ENCODE data around the gene JDP2.

Gene JDP2

DNA sequence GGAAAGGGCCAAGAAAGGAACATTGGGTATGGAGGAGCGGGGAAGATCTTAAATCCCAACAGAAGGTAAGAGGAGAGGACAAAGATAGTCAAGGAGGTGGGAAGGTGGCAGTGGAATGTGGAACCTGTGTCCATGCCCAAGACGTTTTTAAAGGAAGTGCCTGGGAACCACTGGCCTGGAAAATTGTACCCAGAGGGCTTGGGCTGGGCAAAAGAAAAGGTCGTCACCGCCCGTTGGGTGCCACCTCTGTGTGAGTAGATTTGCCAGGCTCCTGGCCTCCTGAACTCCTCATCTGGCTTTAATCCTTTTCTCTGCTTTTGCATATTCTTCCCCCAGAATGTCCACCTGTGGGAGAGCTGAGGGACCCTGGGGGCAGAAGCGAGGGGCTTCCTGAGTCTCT, 32.6 kb downstream of the JDP2 start:
- intact Hi-C loops (cut with DNase I; ENCODE audit: low total_unique reads) = no loop called here
- Histone ChIP-seq H3K27ac (no peak overlapping the region), H3K9me3 (no peaks in the 10 kb centered on the region), H3K4me1 (peaks cover 0 to 31% (median 24%) of the 10 kb centered on the region in 4 donors), H3K36me3 (peaks cover 7 to 27% (median 26%) of the 10 kb centered on the region in 3 donors), H3K27me3 (no peaks in the 10 kb centered on the region), H3K4me3 (no peak overlapping the region)
- TF ChIP-seq, protein P1, sequence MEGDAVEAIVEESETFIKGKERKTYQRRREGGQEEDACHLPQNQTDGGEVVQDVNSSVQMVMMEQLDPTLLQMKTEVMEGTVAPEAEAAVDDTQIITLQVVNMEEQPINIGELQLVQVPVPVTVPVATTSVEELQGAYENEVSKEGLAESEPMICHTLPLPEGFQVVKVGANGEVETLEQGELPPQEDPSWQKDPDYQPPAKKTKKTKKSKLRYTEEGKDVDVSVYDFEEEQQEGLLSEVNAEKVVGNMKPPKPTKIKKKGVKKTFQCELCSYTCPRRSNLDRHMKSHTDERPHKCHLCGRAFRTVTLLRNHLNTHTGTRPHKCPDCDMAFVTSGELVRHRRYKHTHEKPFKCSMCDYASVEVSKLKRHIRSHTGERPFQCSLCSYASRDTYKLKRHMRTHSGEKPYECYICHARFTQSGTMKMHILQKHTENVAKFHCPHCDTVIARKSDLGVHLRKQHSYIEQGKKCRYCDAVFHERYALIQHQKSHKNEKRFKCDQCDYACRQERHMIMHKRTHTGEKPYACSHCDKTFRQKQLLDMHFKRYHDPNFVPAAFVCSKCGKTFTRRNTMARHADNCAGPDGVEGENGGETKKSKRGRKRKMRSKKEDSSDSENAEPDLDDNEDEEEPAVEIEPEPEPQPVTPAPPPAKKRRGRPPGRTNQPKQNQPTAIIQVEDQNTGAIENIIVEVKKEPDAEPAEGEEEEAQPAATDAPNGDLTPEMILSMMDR (IDR thresholded peaks at IDR 0.05) = no peak
- DNase-seq = no peak

DNA sequence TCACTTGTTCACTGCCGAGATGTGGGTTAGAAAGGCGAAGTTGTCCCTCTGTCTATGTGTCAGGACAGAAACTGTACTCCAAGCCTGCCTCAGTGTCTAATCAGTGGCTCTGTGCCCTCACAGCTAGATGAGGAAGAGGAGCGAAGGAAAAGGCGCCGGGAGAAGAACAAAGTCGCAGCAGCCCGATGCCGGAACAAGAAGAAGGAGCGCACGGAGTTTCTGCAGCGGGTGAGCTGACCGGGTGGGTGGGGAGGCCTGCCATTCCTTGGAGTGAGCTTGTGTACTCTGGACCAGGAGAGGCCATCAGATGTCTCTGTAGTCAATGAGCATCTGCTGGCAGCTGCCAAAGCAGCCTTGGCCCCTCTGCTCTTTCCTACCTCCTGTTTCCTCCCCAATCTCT, 33.5 kb downstream of the JDP2 start:
- intact Hi-C loops (cut with DNase I; ENCODE audit: low total_unique reads) = no loop called here
- DNase-seq = no peak
- H3K4me3 ChIP-seq = no peak overlapping the region
- no peak overlapping the region for H3K27ac ChIP-seq
- H3K4me1 ChIP-seq = peaks cover 0 to 24% (median 17%) of the 10 kb centered on the region in 4 donors
- H3K9me3 ChIP-seq = no peaks in the 10 kb centered on the region
- TF ChIP-seq, protein P1 (IDR thresholded peaks at IDR 0.05) = no peak
- peaks cover 7 to 27% (median 26%) of the 10 kb centered on the region in 3 donors for H3K36me3 ChIP-seq
- no peaks in the 10 kb centered on the region for H3K27me3 ChIP-seq

DNA sequence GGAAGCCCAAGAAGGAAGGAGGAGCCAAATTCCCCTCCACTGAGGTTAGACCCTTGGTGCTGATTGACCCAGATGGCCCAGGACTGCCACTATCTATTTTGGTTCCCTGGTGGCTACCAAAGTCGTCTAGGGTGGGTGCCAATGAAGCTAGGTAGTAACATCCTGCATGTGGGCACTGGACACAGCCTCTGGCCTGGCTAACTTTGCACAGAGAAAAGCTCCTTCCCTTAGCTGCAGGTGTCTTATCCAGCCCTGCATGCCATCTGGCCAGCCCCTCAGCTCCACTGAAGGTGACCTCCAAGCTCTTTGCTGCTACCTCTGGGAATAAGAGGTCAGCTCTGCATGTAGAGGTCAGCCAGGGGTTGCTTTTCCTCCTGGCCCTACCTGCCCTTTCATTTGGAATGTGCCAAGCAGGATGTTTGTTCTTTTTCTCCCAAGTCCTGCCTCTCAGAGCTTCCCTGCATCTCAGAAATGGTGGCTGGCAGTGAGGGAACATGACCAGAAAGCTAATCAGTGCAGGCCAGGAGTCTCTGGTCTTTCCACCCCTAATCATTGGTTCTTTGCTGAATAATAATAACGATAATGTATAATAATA, 34.0 kb downstream of the JDP2 start:
- H3K4me1 ChIP-seq = peaks cover 0 to 18% (median 13%) of the 10 kb centered on the region in 4 donors

DNA sequence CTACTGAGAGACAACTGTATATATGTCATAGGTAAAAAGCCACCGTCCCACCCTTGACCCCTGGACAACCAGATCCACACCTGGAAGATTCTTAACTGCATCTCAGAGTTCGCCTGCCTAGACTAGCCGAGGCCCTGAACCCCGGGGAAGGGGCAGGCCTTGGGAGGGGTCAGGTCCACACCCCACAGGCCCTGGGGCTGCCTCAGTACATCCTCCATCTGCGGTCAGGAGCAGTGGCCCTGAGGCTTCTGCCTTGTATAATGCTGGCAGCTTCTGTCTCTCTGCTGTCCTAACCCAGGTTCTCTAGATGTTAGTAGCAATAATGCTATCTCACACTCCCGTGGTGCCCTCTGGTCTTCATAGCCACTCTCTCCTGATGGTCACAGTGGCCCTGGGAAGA, 36.8 kb downstream of the JDP2 start:
- DNase-seq = no peak
- Histone ChIP-seq H3K9me3 (no peaks in the 10 kb centered on the region), H3K36me3 (peaks cover 7 to 31% (median 28%) of the 10 kb centered on the region in 3 donors), H3K27ac (no peak overlapping the region), H3K4me3 (no peak overlapping the region), H3K4me1 (peaks cover 0 to 30% (median 14%) of the 10 kb centered on the region in 4 donors), H3K27me3 (no peaks in the 10 kb centered on the region)
- TF ChIP-seq, protein P1 (IDR thresholded peaks at IDR 0.05) = no peak
- intact Hi-C loops (cut with DNase I; ENCODE audit: low total_unique reads) = no loop called here

More for the DNA sequence above, 34.0 kb downstream of the JDP2 start:
- Histone ChIP-seq H3K27ac (no peak overlapping the region), H3K36me3 (peaks cover 7 to 27% (median 26%) of the 10 kb centered on the region in 3 donors), H3K27me3 (no peaks in the 10 kb centered on the region), H3K9me3 (no peaks in the 10 kb centered on the region), H3K4me3 (no peak overlapping the region)
- DNase-seq = no peak
- TF ChIP-seq, protein P1 (IDR thresholded peaks at IDR 0.05) = no peak
- intact Hi-C loops (cut with DNase I; ENCODE audit: low total_unique reads) = no loop called here

DNA sequence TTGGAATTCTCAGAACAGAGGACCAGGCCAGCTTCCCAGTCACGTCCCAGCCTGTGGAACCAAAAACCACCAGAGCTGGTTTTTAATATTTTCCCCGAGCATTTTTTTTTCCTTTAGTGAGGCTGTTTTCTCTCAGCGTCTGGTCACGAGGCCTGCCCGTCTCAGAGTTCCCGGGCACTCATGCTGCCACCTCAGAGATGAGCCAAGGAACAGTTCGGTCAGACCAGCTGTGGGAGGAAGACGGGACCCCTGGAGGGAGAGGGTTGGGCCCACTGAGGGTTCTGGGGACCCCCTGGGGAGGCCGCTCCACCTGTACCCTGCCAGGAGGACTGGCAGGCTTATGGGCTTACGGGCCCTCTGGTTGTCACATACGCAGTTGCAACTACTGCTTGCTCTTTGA, 39.9 kb downstream of the JDP2 start:
- no peaks in the 10 kb centered on the region for H3K9me3 ChIP-seq
- H3K4me3 ChIP-seq = no peak overlapping the region
- intact Hi-C loops (cut with DNase I; ENCODE audit: low total_unique reads) = no loop called here
- DNase-seq = no peak
- TF ChIP-seq, protein P1 (IDR thresholded peaks at IDR 0.05) = no peak
- H3K27me3 ChIP-seq = no peaks in the 10 kb centered on the region
- H3K4me1 ChIP-seq = peaks cover 0 to 40% (median 24%) of the 10 kb centered on the region in 4 donors
- H3K27ac ChIP-seq = peak overlapping the region; percentile 52 to 68
- peaks cover 16 to 49% (median 41%) of the 10 kb centered on the region in 3 donors for H3K36me3 ChIP-seq

Data from tibial artery (tissue), 4 donors.